IMR-90 (cell line): Measurements from ENCODE around the gene JAKMIP2. TPM values are rescaled to one million over a fixed set of nuclear protein-coding genes. Genes with fewer than 3 reads are reported as not detected.

Experiments used
- ATAC-seq: fragments of 200-7000 bp; cut with Tn5 transposase; 2 replicates; pipeline ENCODE4 v1.9.1; 2020; ENCODE audit warnings: low read depth, mild to moderate bottlenecking, moderate library complexity
- BruUV-seq: library from RNA; stranded (reverse); fragments of 400-500 nt; replicated peaks from 2 replicates; lab custom pipeline; 2021; lab: Mats Ljungman, UMichigan
- CTCF ChIA-PET: fragments of 300-600 bp; formaldehyde crosslinking; extraction: SDS; loops from one replicate; lab custom pipeline; 2021; ENCODE audit warnings: antibody characterized with exemption; lab: Yijun Ruan, JAX
- POLR2A ChIA-PET: fragments of 300-600 bp; sonication (Branson Sonifier 250); formaldehyde crosslinking; loops from one replicate; lab custom pipeline; 2022; ENCODE audit warnings: antibody characterized with exemption; ENCODE audit not compliant: unreplicated experiment; lab: Charles Lee
- DNase-seq: peaks from one replicate; pipeline ENCODE4 v3.0.0; 2013
- H2AFZ ChIP-seq: replicated peaks from 2 replicates; pipeline ENCODE3; 2013; ENCODE audit warnings: low read length, mild to moderate bottlenecking; ENCODE audit not compliant: poor library complexity
- H2AK5ac ChIP-seq: 2 replicates; pipeline ENCODE4 v1.6.1; 2013; ENCODE audit warnings: low read depth, low read length, inconsistent platforms
- H2AK9ac ChIP-seq: replicated peaks from 2 replicates; pipeline ENCODE3; 2013; ENCODE audit warnings: mild to moderate bottlenecking, low read depth, low read length, moderate library complexity; ENCODE audit not compliant: poor library complexity
- H2BK120ac ChIP-seq: 2 replicates; pipeline ENCODE4 v1.6.1; 2013; ENCODE audit warnings: low read depth, low read length, inconsistent platforms
- H2BK15ac ChIP-seq: 3 replicates; pipeline ENCODE4 v1.6.1; 2013; ENCODE audit warnings: low read depth, low read length, inconsistent platforms
- H2BK20ac ChIP-seq: 2 replicates; pipeline ENCODE4 v1.6.1; 2013; ENCODE audit warnings: low read depth, mild to moderate bottlenecking, inconsistent platforms, low read length, moderate library complexity
- H2BK5ac ChIP-seq: 2 replicates; pipeline ENCODE4 v1.6.1; 2013; ENCODE audit warnings: mild to moderate bottlenecking, low read depth, low read length, inconsistent platforms; ENCODE audit not compliant: poor library complexity, severe bottlenecking
- H3K14ac ChIP-seq: replicated peaks from 2 replicates; pipeline ENCODE4 v1.6.1; 2013; ENCODE audit warnings: low read depth, low read length, inconsistent platforms
- H3K18ac ChIP-seq: 2 replicates; pipeline ENCODE4 v1.6.1; 2013; ENCODE audit warnings: low read depth, low read length, control low read depth
- H3K23ac ChIP-seq: 2 replicates; pipeline ENCODE4 v1.6.1; 2013; ENCODE audit warnings: low read depth, low read length, inconsistent platforms
- H3K27ac ChIP-seq: 2 replicates; pipeline ENCODE4 v1.5.1; 2013; ENCODE audit warnings: mild to moderate bottlenecking, control low read depth, low read length; ENCODE audit not compliant: insufficient read depth
- H3K27me3 ChIP-seq: 2 replicates; pipeline ENCODE4 v1.6.1; 2013; ENCODE audit warnings: low read length; ENCODE audit not compliant: control insufficient read depth, insufficient read depth
- H3K36me3 ChIP-seq: 2 replicates; pipeline ENCODE4 v1.6.1; 2013; ENCODE audit warnings: low read length, mixed read lengths; ENCODE audit not compliant: control insufficient read depth, insufficient read depth
- H3K4ac ChIP-seq: 2 replicates; pipeline ENCODE4 v1.6.1; 2013; ENCODE audit warnings: low read depth, low read length, inconsistent platforms
- H3K4me1 ChIP-seq: 2 replicates; pipeline ENCODE4 v1.6.1; 2013; ENCODE audit warnings: low read length, mixed read lengths; ENCODE audit not compliant: control insufficient read depth, insufficient read depth
- H3K4me2 ChIP-seq: 2 replicates; pipeline ENCODE4 v1.6.1; 2013; ENCODE audit warnings: low read depth, mild to moderate bottlenecking, control low read depth, low read length, moderate library complexity
- H3K4me3 ChIP-seq: 2 replicates; pipeline ENCODE4 v1.5.1; 2013; ENCODE audit warnings: low read depth, mild to moderate bottlenecking, control low read depth, low read length, moderate library complexity; ENCODE audit not compliant: insufficient read depth
- H3K56ac ChIP-seq: 2 replicates; pipeline ENCODE4 v1.6.1; 2013; ENCODE audit warnings: low read length, inconsistent platforms; ENCODE audit not compliant: insufficient read depth; ENCODE audit errors: extremely low read depth
- H3K79me1 ChIP-seq, 2 experiments: 2 replicates each; pipeline ENCODE4 v1.6.1; 2013; ENCODE audit warnings: low read length in 2 of 2, inconsistent platforms in 1 of 2, low read depth in 1 of 2
- H3K9ac ChIP-seq: 2 replicates; pipeline ENCODE4 v1.6.1; 2013; ENCODE audit warnings: low read depth, low read length, control low read depth
- H3K9me1 ChIP-seq: 2 replicates; pipeline ENCODE4 v1.6.1; 2013; ENCODE audit warnings: low read length, inconsistent platforms; ENCODE audit not compliant: insufficient read depth
- H3K9me3 ChIP-seq: 2 replicates; pipeline ENCODE4 v1.6.1; 2013; ENCODE audit warnings: low read length; ENCODE audit not compliant: control insufficient read depth, insufficient read depth
- H4K20me1 ChIP-seq: 2 replicates; pipeline ENCODE4 v1.6.1; 2013; ENCODE audit warnings: low read length, inconsistent platforms; ENCODE audit not compliant: insufficient read depth
- H4K5ac ChIP-seq: 2 replicates; pipeline ENCODE4 v1.6.1; 2013; ENCODE audit warnings: mild to moderate bottlenecking, low read depth, low read length, control low read depth
- H4K8ac ChIP-seq, 2 experiments: 2 replicates each; pipeline ENCODE4 v1.6.1; 2013; ENCODE audit warnings: low read depth in 2 of 2, low read length in 2 of 2, control low read depth in 1 of 2, inconsistent platforms in 1 of 2
- H4K91ac ChIP-seq: 2 replicates; pipeline ENCODE4 v1.6.1; 2013; ENCODE audit warnings: low read depth, low read length, inconsistent platforms; ENCODE audit not compliant: insufficient read depth
- MXI1 ChIP-seq: IDR thresholded peaks from 2 replicates; pipeline ENCODE4 v1.6.1; 2012; ENCODE audit warnings: low read depth, mild to moderate bottlenecking, low read length, moderate library complexity, borderline replicate concordance
- NFE2L2 ChIP-seq: fragments of 150-350 bp; IDR thresholded peaks from 2 replicates; pipeline ENCODE4 v1.6.1; 2016; ENCODE audit warnings: low read depth, mild to moderate bottlenecking, low read length
- RAD21 ChIP-seq: IDR thresholded peaks from 2 replicates; pipeline ENCODE4 v1.6.1; 2012; ENCODE audit warnings: low read length, improper control_type of control experiment
- WGBS, 2 experiments: methylation state at CpG; one replicate each; pipeline versions ENCODE4 v1.1.5 to v1.1.7; 2013; ENCODE audit warnings: missing lambda C conversion rate in 2 of 2; ENCODE audit not compliant: insufficient read length in 1 of 2; ENCODE audit errors: extremely low coverage in 2 of 2; 5-methylcytosine and 5-hydroxymethylcytosine counted together
- dilution Hi-C: fragments of 300-500 bp; cut with HindIII; formaldehyde crosslinking; loops from one replicate; pipeline ENCODE4 v1.14.3; 2018; ENCODE audit warnings: low sequenced_read_pairs; ENCODE audit not compliant: unreplicated experiment
- in situ Hi-C: fragments of 300-500 bp; cut with MboI; formaldehyde crosslinking; loops from 3 replicates; pipeline ENCODE4 v1.14.3; 2019; ENCODE audit warnings: low sequenced_read_pairs, inconsistent platforms, mixed read lengths
- intact Hi-C: fragments of 100-400 bp; cut with micrococcal nuclease; formaldehyde crosslinking; loops from 2 replicates; pipeline ENCODE4 v1.10.0; 2022
- polyA plus RNA-seq, 3 experiments: library from polyadenylated mRNA; depleted of rRNA; stranded (reverse); fragments of >200 nt; gene quantifications; 2 replicates each; pipeline ENCODE4 v1.2.3, GENCODE V29; 2012; ENCODE audit warnings: low replicate concordance in 1 of 3
- total RNA-seq: library from RNA; depleted of rRNA; stranded (reverse); fragments of >200 nt; gene quantifications from 2 replicates; pipeline ENCODE4 v1.2.3, GENCODE V29; 2012
- TF ChIP-seq, protein P1 (sequence below): fragments of 150-350 bp; IDR thresholded peaks from 2 replicates; pipeline ENCODE4 v1.6.1; 2016; ENCODE audit warnings: low read depth, mild to moderate bottlenecking, low read length, moderate library complexity, borderline replicate concordance
- TF ChIP-seq, protein P2 (sequence below): fragments of 150-350 bp; IDR thresholded peaks from 2 replicates; pipeline ENCODE4 v1.6.1; 2017; ENCODE audit warnings: mild to moderate bottlenecking, antibody characterized with exemption, low read length, low read depth

Gene JAKMIP2
- total and polyA plus RNA-seq, 2 of the 4 experiments (the other 2 are of a cell fraction): under 0.01 TPM; not detected in 1

DNA sequence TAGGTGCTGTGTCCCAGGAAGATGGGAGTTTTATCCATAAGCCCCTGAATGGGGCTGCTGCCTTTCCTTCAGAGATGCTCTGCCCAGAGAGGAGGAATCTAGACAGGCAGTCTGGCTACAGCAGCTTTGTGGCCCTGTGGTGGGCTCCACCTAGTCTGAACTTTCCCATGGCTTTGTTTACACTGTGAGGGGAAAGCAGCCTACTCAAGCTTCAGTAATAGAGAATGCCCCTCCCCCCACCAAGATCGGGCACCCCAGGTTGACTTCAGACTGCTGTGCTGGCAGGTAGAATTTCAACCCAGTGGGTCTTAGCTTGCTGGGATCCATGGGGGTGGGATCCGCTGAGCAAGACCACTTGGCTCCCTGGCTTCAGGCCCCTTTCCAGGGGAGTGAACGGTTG lies 171.7 kb downstream of the JAKMIP2 start:
- H3K9ac ChIP-seq: no peak overlapping the region
- TF ChIP-seq RAD21: no peak
- no peak for TF ChIP-seq NFE2L2
- TF ChIP-seq, protein P1, sequence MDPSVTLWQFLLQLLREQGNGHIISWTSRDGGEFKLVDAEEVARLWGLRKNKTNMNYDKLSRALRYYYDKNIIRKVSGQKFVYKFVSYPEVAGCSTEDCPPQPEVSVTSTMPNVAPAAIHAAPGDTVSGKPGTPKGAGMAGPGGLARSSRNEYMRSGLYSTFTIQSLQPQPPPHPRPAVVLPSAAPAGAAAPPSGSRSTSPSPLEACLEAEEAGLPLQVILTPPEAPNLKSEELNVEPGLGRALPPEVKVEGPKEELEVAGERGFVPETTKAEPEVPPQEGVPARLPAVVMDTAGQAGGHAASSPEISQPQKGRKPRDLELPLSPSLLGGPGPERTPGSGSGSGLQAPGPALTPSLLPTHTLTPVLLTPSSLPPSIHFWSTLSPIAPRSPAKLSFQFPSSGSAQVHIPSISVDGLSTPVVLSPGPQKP: no peak
- TF ChIP-seq, protein P2, sequence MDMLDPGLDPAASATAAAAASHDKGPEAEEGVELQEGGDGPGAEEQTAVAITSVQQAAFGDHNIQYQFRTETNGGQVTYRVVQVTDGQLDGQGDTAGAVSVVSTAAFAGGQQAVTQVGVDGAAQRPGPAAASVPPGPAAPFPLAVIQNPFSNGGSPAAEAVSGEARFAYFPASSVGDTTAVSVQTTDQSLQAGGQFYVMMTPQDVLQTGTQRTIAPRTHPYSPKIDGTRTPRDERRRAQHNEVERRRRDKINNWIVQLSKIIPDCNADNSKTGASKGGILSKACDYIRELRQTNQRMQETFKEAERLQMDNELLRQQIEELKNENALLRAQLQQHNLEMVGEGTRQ: no peak
- no peak for TF ChIP-seq MXI1
- H4K91ac ChIP-seq: no peak overlapping the region
- no peak overlapping the region for H2BK120ac ChIP-seq
- no peaks in the 10 kb centered on the region for H3K79me1 ChIP-seq
- H4K8ac ChIP-seq: no peak overlapping the region
- dilution Hi-C loops (no loop called here), intact Hi-C loops (no loop called here), in situ Hi-C loops (no loop called here)
- no peak overlapping the region for H3K23ac ChIP-seq
- no peak overlapping the region for H2AFZ ChIP-seq
- ChIA-PET CTCF (no interaction called here), POLR2A (no interaction called here)
- ATAC-seq (no peak), DNase-seq (no peak)
- BruUV-seq: no TSS peak
- H2AK9ac ChIP-seq: no peak overlapping the region
- H2BK20ac ChIP-seq: no peak overlapping the region
- H4K20me1 ChIP-seq: no peaks in the 10 kb centered on the region
- H3K27ac ChIP-seq: no peak overlapping the region
- no peak overlapping the region for H2AK5ac ChIP-seq
- no peak overlapping the region for H3K18ac ChIP-seq
- WGBS, 2 experiments: 100% methylated on average over 1 of the region's 3 CpGs; no CpG with 5 or more reads in 1 of the 2 experiments
- H3K9me1 ChIP-seq: no peaks in the 10 kb centered on the region
- H2BK5ac ChIP-seq: no peak overlapping the region
- no peak overlapping the region for H4K5ac ChIP-seq
- no peak overlapping the region for H3K4me3 ChIP-seq
- no peaks in the 10 kb centered on the region for H3K4me1 ChIP-seq
- peaks cover 2% of the 10 kb centered on the region; the same call in 1 of the 2 replicates for H3K27me3 ChIP-seq
- H3K9me3 ChIP-seq: no peaks in the 10 kb centered on the region
- H3K14ac ChIP-seq: no peak overlapping the region
- H3K4me2 ChIP-seq: no peak overlapping the region
- no peak overlapping the region for H3K56ac ChIP-seq
- no peak overlapping the region for H3K4ac ChIP-seq
- no peaks in the 10 kb centered on the region for H3K36me3 ChIP-seq
- no peak overlapping the region for H2BK15ac ChIP-seq
